Measurements from ENCODE around the gene PHF2.

- TF ChIP-seq SUZ12 (IDR thresholded peaks at IDR 0.05) (no peak), FOXM1 (IDR thresholded peaks at IDR 0.05; ENCODE audit: borderline replicate concordance) (no peak), FOXK2 (IDR thresholded peaks at IDR 0.05) (no peak), FOXA1 (IDR thresholded peaks at IDR 0.05) (no peak), ARNT (IDR thresholded peaks at IDR 0.05) (no peak), BHLHE40 (IDR thresholded peaks at IDR 0.05; ENCODE audit: borderline replicate concordance) (no peak)
These were observed 29.8 kb downstream of the PHF2 start for GRCh38 chr9:93606187-93606586.

Data from HEK293T (cell line).